H1 (cell line): ENCODE results near the gene DRAXIN. TPM values are rescaled to one million over a fixed set of nuclear protein-coding genes. Genes with fewer than 3 reads are reported as not detected.

ENCODE experiments used
- GTF2F1 ChIP-seq: IDR thresholded peaks from 2 replicates; pipeline ENCODE4 v1.6.1; 2012; ENCODE audit warnings: low read depth, low read length, improper control_type of control experiment, borderline replicate concordance
- RFX5 ChIP-seq: IDR thresholded peaks from 2 replicates; pipeline ENCODE4 v1.6.1; 2011; ENCODE audit warnings: low read depth, low read length, improper control_type of control experiment, borderline replicate concordance
- polyA plus RNA-seq, 7 experiments: library from polyadenylated mRNA; depleted of rRNA in 3 of 7; stranded (reverse) in 5 of 7; unstranded in 2 of 7; fragments of >200 nt in 5 of 7; fragments of 200-250 nt in 2 of 7; gene quantifications; 1 replicate in 5 of 7; 2 replicates in 1 of 7; 4 replicates in 1 of 7; pipeline versions ENCODE4 v1.2.1 to v1.2.3, GENCODE V29; 2011 to 2013; ENCODE audit warnings: missing spikeins in 2 of 7, mixed read lengths in 2 of 7
- total RNA-seq: library from RNA; stranded (reverse); fragmentation: NEBNext Ultra II Directional; extraction: Animal tissue kit (Norgen Biotek cat#: 25700); gene quantifications from 2 replicates; pipeline ENCODE4 v1.2.1, GENCODE V29; 2021
- TF ChIP-seq, protein P1 (sequence below): IDR thresholded peaks from 2 replicates; pipeline ENCODE4 v1.6.1; 2011; ENCODE audit warnings: low read depth, mild to moderate bottlenecking, low read length; ENCODE audit not compliant: insufficient read depth

DRAXIN gene
- total and polyA plus RNA-seq, 2 of the 8 experiments (the other 6 are each of a cell fraction or from before 2014, with no cell fraction given): 4.6 to 17.6 TPM

GRCh38 chr1:11735854-11736745 lies 44.6 kb downstream of the DRAXIN start, which contains the start of gene AGTRAP (continued):
- TF ChIP-seq, protein P1, sequence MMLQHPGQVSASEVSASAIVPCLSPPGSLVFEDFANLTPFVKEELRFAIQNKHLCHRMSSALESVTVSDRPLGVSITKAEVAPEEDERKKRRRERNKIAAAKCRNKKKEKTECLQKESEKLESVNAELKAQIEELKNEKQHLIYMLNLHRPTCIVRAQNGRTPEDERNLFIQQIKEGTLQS: peak; percentile 95
- TF ChIP-seq RFX5 (no peak), GTF2F1 (peak; percentile 89)
- TF ChIP-seq, all 59 proteins: peak for 23
